Medulla oblongata (tissue), 1 donor: ENCODE data around the gene SDE2.
"Not testable (repeated sequence)": the region's sequence is repeated elsewhere in the genome, so short reads cannot be mapped to it uniquely, and the experiment has no call there.

Experiments used
- DNase-seq: peaks from one replicate; pipeline ENCODE4 v3.0.0-alpha.2; 2015; ENCODE audit errors: extremely low spot score

SDE2 gene

GRCh38 chr1:225975146-225975545 is 24.0 kb downstream of the SDE2 start:
- DNase-seq, result not testable (repeated sequence)

DNA sequence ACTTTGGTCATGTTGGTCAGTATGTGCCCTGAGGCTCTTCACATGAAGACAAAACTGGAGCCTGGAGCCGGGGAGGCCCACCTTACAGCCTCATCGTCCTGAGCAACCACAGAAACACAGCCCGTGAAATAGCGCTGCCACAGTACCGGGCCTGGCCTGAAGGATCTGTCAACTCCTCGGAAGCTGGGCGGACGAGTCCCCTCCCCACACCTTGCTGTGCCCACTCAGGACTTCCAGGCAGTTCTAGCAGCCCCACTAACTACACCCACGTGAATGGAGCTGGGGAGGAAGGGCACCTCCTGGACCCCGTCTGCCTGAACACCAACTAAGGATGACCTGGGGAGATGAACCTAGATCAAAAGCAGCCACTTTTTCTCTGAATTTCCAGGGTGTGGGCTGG is 24.7 kb downstream of the SDE2 start:
- DNase-seq, result no peak

DNA sequence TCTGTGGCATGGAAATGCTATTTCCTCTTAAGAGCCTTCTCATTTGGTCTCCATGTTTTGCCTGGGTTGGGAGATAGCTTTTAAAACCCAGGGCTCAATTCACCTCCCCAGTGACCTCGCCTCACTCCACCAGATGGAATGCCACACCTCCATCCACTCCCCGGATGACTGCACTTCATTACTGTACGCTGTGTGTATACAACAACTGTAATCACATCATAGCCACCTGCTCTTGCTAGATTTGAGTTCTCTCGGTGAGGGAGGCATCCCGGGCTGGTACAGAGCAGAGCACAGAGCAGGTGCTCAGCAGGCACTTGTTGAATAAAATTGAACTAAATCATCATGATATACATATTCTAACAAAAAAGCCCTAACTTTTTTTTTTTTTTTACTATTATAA is 26.0 kb downstream of the SDE2 start:
- no peak for DNase-seq

DNA sequence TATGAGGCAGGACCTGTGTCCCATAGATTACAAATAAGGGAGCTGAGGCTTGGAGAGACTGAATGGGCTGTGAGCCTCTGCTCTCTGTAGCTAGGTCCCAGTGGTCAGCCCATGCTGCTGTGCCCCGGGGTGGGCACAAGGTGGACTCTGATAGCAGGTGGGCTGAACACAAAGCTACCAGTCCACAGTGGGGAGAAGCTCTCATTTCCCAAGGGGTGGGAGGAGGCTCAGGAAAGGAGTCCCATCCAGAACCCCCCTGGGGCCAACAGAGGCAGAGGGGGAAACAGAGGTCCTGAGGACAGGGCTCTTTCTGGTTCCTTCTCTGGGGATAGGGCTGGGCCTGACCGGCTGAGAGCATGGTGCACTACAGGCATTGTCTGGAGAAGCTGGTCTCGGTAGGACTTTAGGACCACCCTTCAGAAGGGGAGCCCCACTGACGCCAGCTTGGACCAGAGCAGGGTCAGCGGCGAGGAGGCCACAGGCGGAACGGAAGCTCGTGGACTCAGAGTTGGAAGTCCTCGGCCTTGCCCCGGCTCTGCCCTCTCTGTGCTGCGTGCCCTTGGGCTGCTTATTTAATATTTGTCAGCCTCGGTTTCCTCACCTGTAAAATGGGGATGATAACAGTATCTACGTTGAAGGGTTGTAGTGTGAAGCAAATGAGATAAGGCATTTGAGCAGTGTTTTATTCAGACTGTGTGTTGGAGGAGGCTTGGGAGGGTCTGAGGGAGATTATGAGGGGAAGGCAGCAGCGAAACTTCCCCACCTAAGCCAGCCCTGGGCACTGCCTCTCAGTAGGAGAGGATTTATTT is 26.6 kb downstream of the SDE2 start:
- DNase-seq, result no peak

GRCh38 chr1:225970592-225971157 is 28.5 kb downstream of the SDE2 start:
- DNase-seq, result not testable (repeated sequence)

DNA sequence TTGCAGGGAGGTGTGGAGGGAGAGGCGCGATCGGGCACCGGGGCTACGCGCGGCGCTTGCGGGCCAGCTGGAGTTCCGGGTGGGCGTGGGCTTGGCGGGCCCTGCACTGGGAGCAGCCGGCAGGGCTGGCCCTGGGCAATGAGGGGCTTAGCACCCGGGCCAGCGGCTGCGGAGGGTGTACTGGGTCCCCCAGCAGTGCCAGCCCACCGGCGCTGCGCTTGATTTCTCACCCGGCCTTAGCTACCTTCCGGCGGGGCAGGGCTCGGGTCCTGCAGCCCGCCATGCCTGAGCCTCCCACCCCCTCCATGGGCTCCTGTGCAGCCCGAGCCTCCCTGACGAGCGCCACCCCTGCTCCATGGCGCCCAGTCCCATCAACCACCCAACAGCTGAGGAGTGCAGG is 29.4 kb downstream of the SDE2 start:
- not testable (repeated sequence) for DNase-seq

GRCh38 chr1:225965231-225965630 is 33.9 kb downstream of the SDE2 start:
- DNase-seq, result no peak

GRCh38 chr1:225963735-225964530 is 35.2 kb downstream of the SDE2 start:
- DNase-seq, result no peak

GRCh38 chr1:225962440-225962975 is 36.6 kb downstream of the SDE2 start:
- no peak for DNase-seq

GRCh38 chr1:225961659-225962439 is 37.3 kb downstream of the SDE2 start:
- no peak for DNase-seq

GRCh38 chr1:225958041-225958440 is 41.1 kb downstream of the SDE2 start:
- DNase-seq, result no peak

GRCh38 chr1:225954753-225955152 is 44.4 kb downstream of the SDE2 start:
- DNase-seq, result no peak

DNA sequence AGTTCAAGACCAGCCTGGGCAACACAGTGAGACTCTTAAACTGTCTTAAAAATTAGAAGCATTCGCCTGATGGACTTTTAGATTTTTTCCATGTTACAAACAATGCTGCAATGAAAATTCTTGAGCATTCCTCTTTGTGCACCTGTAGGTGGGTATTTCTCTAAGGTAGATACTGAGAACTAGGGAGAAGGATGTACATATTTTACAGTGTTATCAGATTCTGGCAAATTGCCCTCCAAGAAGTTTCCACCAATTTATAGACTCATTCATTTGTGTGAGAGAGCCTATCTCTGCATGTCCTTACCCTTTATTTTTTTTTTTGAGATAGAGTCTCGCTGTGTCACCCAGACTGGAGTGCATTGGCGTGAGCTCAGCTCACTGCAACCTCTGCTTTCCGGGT is 45.8 kb downstream of the SDE2 start:
- no peak for DNase-seq

DNA sequence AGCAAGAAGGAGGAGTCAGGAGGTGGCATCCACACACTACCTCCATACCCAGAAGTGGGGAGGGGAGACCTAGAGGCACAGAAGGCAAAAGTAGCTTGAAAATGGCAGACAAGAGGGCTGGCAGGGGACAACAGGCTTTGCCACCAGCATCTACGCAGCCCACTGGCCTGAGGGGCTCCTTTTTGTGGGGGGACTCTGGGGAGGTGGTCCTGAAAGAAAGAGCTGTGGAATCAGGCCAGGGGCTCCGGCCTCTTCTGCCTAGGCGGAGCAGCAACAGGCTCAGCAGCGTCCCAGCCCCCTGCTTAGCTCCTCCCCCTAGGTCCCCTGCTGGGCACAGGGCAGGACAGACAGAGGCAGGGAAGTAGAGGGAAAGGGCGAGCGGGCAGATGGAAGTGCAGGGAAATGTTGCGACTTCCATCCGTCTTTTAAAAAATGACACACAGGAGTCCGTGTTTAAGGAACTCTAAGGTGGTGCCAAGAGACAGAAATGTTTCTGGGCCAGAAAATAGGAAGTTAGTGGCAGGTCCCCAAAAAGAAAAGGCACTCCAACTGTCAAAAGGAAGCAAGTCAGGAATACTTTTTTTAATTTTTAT is 48.1 kb downstream of the SDE2 start:
- no peak for DNase-seq

DNA sequence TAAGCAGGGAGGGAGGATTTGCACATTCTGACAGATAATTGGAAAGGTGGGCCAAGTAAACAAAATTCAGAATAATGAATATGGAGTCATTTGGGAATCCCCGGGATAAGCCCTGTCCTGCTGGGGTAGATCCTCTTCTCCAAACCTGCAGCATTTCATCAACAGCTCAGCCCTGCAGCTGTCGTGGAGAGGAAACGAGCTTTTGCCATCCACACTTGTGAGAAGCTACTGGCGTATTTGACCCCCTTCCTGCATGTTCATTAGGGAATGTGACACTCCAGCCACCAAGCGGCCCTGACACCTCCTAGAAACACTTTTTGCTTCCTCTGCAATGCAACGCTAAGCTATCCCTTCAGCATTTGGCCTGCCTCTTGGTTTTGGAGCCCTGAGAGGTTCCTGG is 50.1 kb downstream of the SDE2 start:
- no peak for DNase-seq

DNA sequence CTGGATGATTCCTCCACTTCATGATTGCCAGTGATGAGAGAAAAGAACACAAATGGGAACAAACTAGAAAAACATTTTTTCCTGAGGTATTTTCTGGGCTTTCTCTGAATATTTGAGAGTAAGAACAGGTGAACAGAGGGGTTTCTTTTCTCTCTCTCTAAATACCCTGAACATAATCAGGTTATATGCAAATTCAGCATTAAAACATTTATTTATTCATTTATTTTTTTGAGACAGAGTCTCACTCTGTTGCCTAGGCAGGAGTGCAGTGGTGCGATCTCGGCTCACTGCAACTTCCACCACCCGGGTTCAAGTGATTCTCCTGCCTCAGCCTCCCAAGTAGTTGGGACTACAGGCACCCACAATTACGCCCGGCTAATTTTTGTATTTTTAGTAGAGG is 52.3 kb downstream of the SDE2 start:
- no peak for DNase-seq

DNA sequence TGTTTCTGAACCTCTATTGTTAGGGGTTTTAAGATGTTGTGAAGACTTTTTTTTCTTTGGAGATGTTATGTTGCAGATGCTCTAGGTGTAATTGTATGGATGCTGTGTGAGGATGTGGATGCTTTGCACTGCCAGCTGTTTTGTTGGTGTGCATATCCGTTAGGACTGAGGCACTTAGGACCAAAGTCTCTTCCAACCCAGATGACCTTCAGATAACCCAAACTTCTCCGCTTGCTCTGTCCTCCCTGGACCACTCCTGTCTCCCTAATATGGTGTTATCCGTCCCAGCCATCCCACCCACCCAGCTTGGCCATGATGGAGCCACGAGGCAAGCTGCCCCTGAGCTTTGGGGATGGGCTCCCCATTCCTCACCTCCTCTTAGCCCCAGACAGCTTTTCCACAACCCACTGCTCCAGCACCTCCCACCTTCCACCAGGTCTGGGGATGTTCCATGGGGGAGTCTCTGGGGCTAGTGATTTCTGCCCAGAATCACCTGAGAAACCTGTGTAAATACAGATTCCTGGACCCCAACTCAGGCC is 53.0 kb downstream of the SDE2 start:
- DNase-seq, result no peak

- DNase-seq, result no peak
Observed at GRCh38 chr1:225945564-225945963, 53.6 kb downstream of the SDE2 start.

- DNase-seq, result no peak
Observed at GRCh38 chr1:225944951-225945350, 54.2 kb downstream of the SDE2 start.

GRCh38 chr1:225944387-225944786 is 54.8 kb downstream of the SDE2 start:
- DNase-seq, result no peak

GRCh38 chr1:225943582-225943981 is 55.6 kb downstream of the SDE2 start:
- no peak for DNase-seq
